ENCODE data around the gene SLC25A45. TPM values are rescaled to one million over a fixed set of nuclear protein-coding genes. Genes with fewer than 3 reads are reported as not detected.

Gene SLC25A45
- total and polyA plus RNA-seq, 2 of the 4 experiments (the other 2 are of a cell fraction): 0.72 to 1.2 TPM

DNA sequence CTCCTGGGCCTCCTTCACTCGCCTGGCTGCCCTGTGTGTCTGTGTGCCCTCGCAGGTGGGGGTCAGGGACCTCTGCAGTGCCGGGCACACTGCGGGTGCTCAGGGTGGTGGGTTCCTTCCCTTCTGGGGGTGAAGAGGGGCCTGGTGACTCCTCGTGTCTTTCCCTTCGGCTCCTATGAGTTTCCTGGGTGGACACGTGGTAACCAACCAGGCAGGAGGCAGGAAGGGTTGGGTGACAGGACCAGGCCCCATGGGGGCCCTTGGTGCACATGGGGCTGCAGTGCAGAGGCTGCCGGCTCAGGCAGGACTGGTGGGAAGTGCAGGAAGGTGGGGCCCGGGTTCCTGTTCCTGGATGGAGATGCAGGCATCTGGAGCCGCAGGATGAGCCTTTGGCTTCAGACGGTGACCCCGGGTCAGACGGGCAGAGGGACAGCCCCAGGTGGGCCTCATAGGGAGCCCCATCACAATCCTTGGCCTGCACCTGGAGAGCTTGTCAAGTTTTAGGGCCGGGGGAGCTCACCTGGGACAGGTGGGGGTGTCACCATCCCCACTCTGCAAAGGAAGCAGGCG is 13.6 kb upstream of the SLC25A45 start:
- Histone ChIP-seq H2BK15ac (ENCODE audit: low read depth, low read length) (no peak overlapping the region), H3K9me1 (ENCODE audit: insufficient read depth, low read length) (peaks cover 2% of the 10 kb centered on the region), H2AFZ (replicated peaks; ENCODE audit: low read length, poor library complexity) (no peak overlapping the region), H2BK120ac (ENCODE audit: low read depth, low read length) (no peak overlapping the region), H3K4ac (ENCODE audit: low read depth, low read length) (no peak overlapping the region), H2AK5ac (ENCODE audit: low read depth, low read length) (no peak overlapping the region), H3K56ac (ENCODE audit: extremely low read depth, insufficient read depth, low read length) (no peak overlapping the region), H3K9me3 (ENCODE audit: control insufficient read depth, insufficient read depth, low read length) (no peaks in the 10 kb centered on the region), H4K91ac (ENCODE audit: insufficient read depth, low read depth, low read length) (no peak overlapping the region), H3K4me1 (ENCODE audit: control insufficient read depth, insufficient read depth, low read length) (peaks cover 2% of the 10 kb centered on the region), H3K14ac (replicated peaks; ENCODE audit: low read depth, low read length) (no peak overlapping the region), H3K4me3 (ENCODE audit: insufficient read depth, low read depth, low read length) (no peak overlapping the region), H3K27ac (ENCODE audit: insufficient read depth, low read length) (no peak overlapping the region), H4K20me1 (ENCODE audit: insufficient read depth, low read length) (peaks cover 6% of the 10 kb centered on the region), H3K79me1 (ENCODE audit: low read depth in 1 of 2, low read length in 2 of 2) (peaks cover 6 to 61% of the 10 kb centered on the region in 2 experiments; a peak in 3 of 4 replicates), H2BK5ac (ENCODE audit: low read depth, low read length, poor library complexity, severe bottlenecking) (no peak overlapping the region), H2AK9ac (replicated peaks; ENCODE audit: low read depth, low read length, poor library complexity) (no peak overlapping the region), H3K36me3 (ENCODE audit: control insufficient read depth, insufficient read depth, low read length) (peaks cover 66% of the 10 kb centered on the region), H3K23ac (ENCODE audit: low read depth, low read length) (no peak overlapping the region), H2BK20ac (ENCODE audit: low read depth, low read length) (no peak overlapping the region), H3K27me3 (ENCODE audit: control insufficient read depth, insufficient read depth, low read length) (no peaks in the 10 kb centered on the region), H4K5ac (ENCODE audit: low read depth, low read length) (no peak overlapping the region), H3K18ac (ENCODE audit: low read depth, low read length) (no peak overlapping the region), H4K8ac (ENCODE audit: low read depth in 2 of 2, low read length in 2 of 2) (no peak overlapping the region), H3K4me2 (ENCODE audit: low read depth, low read length) (no peak overlapping the region), H3K9ac (ENCODE audit: low read depth, low read length) (no peak overlapping the region)
- ChIA-PET POLR2A (ENCODE audit: unreplicated experiment) (no interaction called here), CTCF (no interaction called here)
- intact Hi-C loops (cut with micrococcal nuclease) (no loop called here), in situ Hi-C loops (cut with MboI; ENCODE audit: low sequenced_read_pairs) (no loop called here), dilution Hi-C loops (cut with HindIII; ENCODE audit: low sequenced_read_pairs, unreplicated experiment) (no loop called here)
- BruUV-seq (replicated peaks): no TSS peak
- DNase-seq: no peak
- 100% methylated on average over 5 of the region's 15 CpGs; no CpG with 5 or more reads in 1 of the 2 experiments for WGBS, 2 experiments (ENCODE audit: extremely low coverage in 2 of 2, insufficient read length in 1 of 2)
- TF ChIP-seq SMC3 (IDR thresholded peaks at IDR 0.05; ENCODE audit: low read depth, low read length) (no peak), POLR2A (IDR thresholded peaks at IDR 0.05; ENCODE audit: low read depth, low read length) (no peak; the same call in 1 of the 2 replicates), RAD21 (IDR thresholded peaks at IDR 0.05; ENCODE audit: low read length) (no peak), BHLHE40 (IDR thresholded peaks at IDR 0.05; ENCODE audit: low read depth, low read length) (no peak), CHD1 (IDR thresholded peaks at IDR 0.05; ENCODE audit: low read depth, low read length) (no peak), MXI1 (IDR thresholded peaks at IDR 0.05; ENCODE audit: borderline replicate concordance, low read depth, low read length) (no peak), NFE2L2 (IDR thresholded peaks at IDR 0.05; ENCODE audit: low read depth, low read length) (no peak), CEBPB (IDR thresholded peaks at IDR 0.05; ENCODE audit: low read depth, low read length) (no peak), MAFK (IDR thresholded peaks at IDR 0.05; ENCODE audit: low read depth, low read length) (no peak), MAZ (IDR thresholded peaks at IDR 0.05; ENCODE audit: borderline replicate concordance, low read depth, low read length) (no peak), RCOR1 (IDR thresholded peaks at IDR 0.05; ENCODE audit: insufficient replicate concordance, low read length) (no peak), FOS (IDR thresholded peaks at IDR 0.05; ENCODE audit: low read depth, low read length) (no peak), RFX5 (IDR thresholded peaks at IDR 0.05; ENCODE audit: low read depth, low read length) (no peak)
- TF ChIP-seq, protein P1, sequence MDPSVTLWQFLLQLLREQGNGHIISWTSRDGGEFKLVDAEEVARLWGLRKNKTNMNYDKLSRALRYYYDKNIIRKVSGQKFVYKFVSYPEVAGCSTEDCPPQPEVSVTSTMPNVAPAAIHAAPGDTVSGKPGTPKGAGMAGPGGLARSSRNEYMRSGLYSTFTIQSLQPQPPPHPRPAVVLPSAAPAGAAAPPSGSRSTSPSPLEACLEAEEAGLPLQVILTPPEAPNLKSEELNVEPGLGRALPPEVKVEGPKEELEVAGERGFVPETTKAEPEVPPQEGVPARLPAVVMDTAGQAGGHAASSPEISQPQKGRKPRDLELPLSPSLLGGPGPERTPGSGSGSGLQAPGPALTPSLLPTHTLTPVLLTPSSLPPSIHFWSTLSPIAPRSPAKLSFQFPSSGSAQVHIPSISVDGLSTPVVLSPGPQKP (IDR thresholded peaks at IDR 0.05; ENCODE audit: borderline replicate concordance, low read depth, low read length): no peak
- TF ChIP-seq, protein P2, sequence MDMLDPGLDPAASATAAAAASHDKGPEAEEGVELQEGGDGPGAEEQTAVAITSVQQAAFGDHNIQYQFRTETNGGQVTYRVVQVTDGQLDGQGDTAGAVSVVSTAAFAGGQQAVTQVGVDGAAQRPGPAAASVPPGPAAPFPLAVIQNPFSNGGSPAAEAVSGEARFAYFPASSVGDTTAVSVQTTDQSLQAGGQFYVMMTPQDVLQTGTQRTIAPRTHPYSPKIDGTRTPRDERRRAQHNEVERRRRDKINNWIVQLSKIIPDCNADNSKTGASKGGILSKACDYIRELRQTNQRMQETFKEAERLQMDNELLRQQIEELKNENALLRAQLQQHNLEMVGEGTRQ (IDR thresholded peaks at IDR 0.05; ENCODE audit: low read depth, low read length): no peak
- TF ChIP-seq, protein P3, sequence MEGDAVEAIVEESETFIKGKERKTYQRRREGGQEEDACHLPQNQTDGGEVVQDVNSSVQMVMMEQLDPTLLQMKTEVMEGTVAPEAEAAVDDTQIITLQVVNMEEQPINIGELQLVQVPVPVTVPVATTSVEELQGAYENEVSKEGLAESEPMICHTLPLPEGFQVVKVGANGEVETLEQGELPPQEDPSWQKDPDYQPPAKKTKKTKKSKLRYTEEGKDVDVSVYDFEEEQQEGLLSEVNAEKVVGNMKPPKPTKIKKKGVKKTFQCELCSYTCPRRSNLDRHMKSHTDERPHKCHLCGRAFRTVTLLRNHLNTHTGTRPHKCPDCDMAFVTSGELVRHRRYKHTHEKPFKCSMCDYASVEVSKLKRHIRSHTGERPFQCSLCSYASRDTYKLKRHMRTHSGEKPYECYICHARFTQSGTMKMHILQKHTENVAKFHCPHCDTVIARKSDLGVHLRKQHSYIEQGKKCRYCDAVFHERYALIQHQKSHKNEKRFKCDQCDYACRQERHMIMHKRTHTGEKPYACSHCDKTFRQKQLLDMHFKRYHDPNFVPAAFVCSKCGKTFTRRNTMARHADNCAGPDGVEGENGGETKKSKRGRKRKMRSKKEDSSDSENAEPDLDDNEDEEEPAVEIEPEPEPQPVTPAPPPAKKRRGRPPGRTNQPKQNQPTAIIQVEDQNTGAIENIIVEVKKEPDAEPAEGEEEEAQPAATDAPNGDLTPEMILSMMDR (conservative IDR thresholded peaks at IDR 0.05; ENCODE audit: low read depth, low read length): no peak
- ATAC-seq (ENCODE audit: low read depth): no peak
